Right ventricle myocardium superior (tissue), 1 donor: ENCODE results near the gene RFXAP. TPM values are rescaled to one million over a fixed set of nuclear protein-coding genes. Genes with fewer than 3 reads are reported as not detected.

Experiments
- ATAC-seq: fragments of 200-7000 bp; cut with Tn5 transposase; one replicate; pipeline ENCODE4 v1.9.1; 2020; ENCODE audit warnings: mild to moderate bottlenecking; ENCODE audit not compliant: poor library complexity
- DNase-seq: peaks from one replicate; pipeline ENCODE4 v3.0.0-alpha.2; 2020
- intact Hi-C: fragments of 100-400 bp; cut with DNase I; formaldehyde crosslinking; loops from one replicate; pipeline ENCODE4 v1.11.2; 2022
- total RNA-seq: library from RNA; stranded (reverse); fragmentation: NEBNext Ultra II Directional; extraction: Animal tissue kit (Norgen Biotek cat#: 25700); gene quantifications from one replicate; pipeline ENCODE4 v1.2.1, GENCODE V29; 2021
- donor health status: DM: no; HTN: yes; CAD: no; lungs with severe emphysema.

Gene RFXAP
- total RNA-seq, 1 donor from 2014 or later: 1.7 TPM

GRCh38 chr13:36813225-36813624 lies 5.8 kb upstream of the RFXAP start:
- intact Hi-C loops: no loop called here
- DNase-seq: no peak

GRCh38 chr13:36814465-36814864 lies 4.6 kb upstream of the RFXAP start:
- ATAC-seq: no peak
- DNase-seq: no peak
- intact Hi-C loops: no loop called here

More at GRCh38 chr13:36813225-36813624, 5.8 kb upstream of the RFXAP start:
- no peak for ATAC-seq

GRCh38 chr13:36815062-36815461 lies 4.0 kb upstream of the RFXAP start:
- intact Hi-C loops: no loop called here
- ATAC-seq (no peak), DNase-seq (no peak)

- intact Hi-C loops: no loop called here
- ATAC-seq (peak; percentile 4), DNase-seq (no peak)
Measured at GRCh38 chr13:36817996-36818803, 822 bp upstream of the RFXAP start.

GRCh38 chr13:36819739-36820090 lies 693 bp downstream of the RFXAP start:
- DNase-seq: no peak
- intact Hi-C loops: no loop called here
- peak; percentile 11 for ATAC-seq

GRCh38 chr13:36820222-36820621 lies 1.2 kb downstream of the RFXAP start:
- no peak for ATAC-seq
- DNase-seq: no peak
- intact Hi-C loops: no loop called here

GRCh38 chr13:36822785-36823184 lies 3.8 kb downstream of the RFXAP start:
- DNase-seq (no peak), ATAC-seq (no peak)
- intact Hi-C loops: no loop called here

- intact Hi-C loops: no loop called here
- DNase-seq (no peak), ATAC-seq (no peak)
Measured at GRCh38 chr13:36829753-36830152, 10.7 kb downstream of the RFXAP start.

- no peak for ATAC-seq
- no peak for DNase-seq
- intact Hi-C loops: no loop called here
Measured at GRCh38 chr13:36831291-36831690, 12.3 kb downstream of the RFXAP start.

GRCh38 chr13:36834299-36834698 lies 15.3 kb downstream of the RFXAP start:
- intact Hi-C loops: no loop called here
- no peak for ATAC-seq
- DNase-seq: no peak

GRCh38 chr13:36837354-36838092 lies 18.5 kb downstream of the RFXAP start:
- intact Hi-C loops: no loop called here
- ATAC-seq: peak; percentile 84
- no peak for DNase-seq

- intact Hi-C loops: no loop called here
- no peak for DNase-seq
- ATAC-seq: no peak
Measured at GRCh38 chr13:36839281-36839680, 20.3 kb downstream of the RFXAP start.

- no peak for DNase-seq
- intact Hi-C loops: no loop called here
- no peak for ATAC-seq
Measured at GRCh38 chr13:36839981-36840380, 21.0 kb downstream of the RFXAP start.

GRCh38 chr13:36840718-36841250 lies 21.8 kb downstream of the RFXAP start:
- intact Hi-C loops: no loop called here
- DNase-seq (no peak), ATAC-seq (no peak)

GRCh38 chr13:36841391-36841790 lies 22.4 kb downstream of the RFXAP start:
- no peak for ATAC-seq
- intact Hi-C loops: no loop called here
- DNase-seq: no peak

GRCh38 chr13:36847606-36848005 lies 28.6 kb downstream of the RFXAP start:
- no peak for ATAC-seq
- DNase-seq: no peak
- intact Hi-C loops: no loop called here

GRCh38 chr13:36848199-36848982 lies 29.4 kb downstream of the RFXAP start:
- intact Hi-C loops: no loop called here
- ATAC-seq (peak; percentile 39), DNase-seq (no peak)

- DNase-seq: no peak
- no peak for ATAC-seq
- intact Hi-C loops: no loop called here
Measured at GRCh38 chr13:36850790-36851438, 31.9 kb downstream of the RFXAP start.

GRCh38 chr13:36857253-36857652 lies 38.2 kb downstream of the RFXAP start:
- ATAC-seq: no peak
- no peak for DNase-seq
- intact Hi-C loops: loop anchor here (5.0 kb wide), 1 partner anchor 125 kb away; no protein-coding TSS in a partner anchor
